ENCODE results near the gene DEFB129. TPM values are rescaled to one million over a fixed set of nuclear protein-coding genes. Genes with fewer than 3 reads are reported as not detected.

The DEFB129 gene
- not detected for total RNA-seq
- polyA plus RNA-seq (ENCODE audit: insufficient read depth, low read depth, low replicate concordance), result not detected
- long read RNA-seq, donor 1, result 0 reads
- long read RNA-seq, donor 2, result 0 reads

- Histone ChIP-seq H3K27me3 (no peaks in the 10 kb centered on the region), H3K27ac (no peak within 1 kb of the TSS), H3K4me1 (no peaks in the 10 kb centered on the region), H3K9me3 (no peaks in the 10 kb centered on the region), H3K36me3 (ENCODE audit: low read depth, missing control alignments) (no peaks in the 10 kb centered on the region), H3K4me3 (no peak within 1 kb of the TSS)
- TF ChIP-seq POLR2A (IDR thresholded peaks at IDR 0.05) (no peak), CTCF (IDR thresholded peaks at IDR 0.05) (no peak)
- DNase-seq, result no peak
- intact Hi-C loops (cut with DNase I; ENCODE audit: low total_unique reads), result no loop called here
- 83 to 93% methylated on average over 3 of the region's 3 CpGs for WGBS, 2 donors
Observed at GRCh38 chr20:226958-227357, at the start of gene DEFB129. Gene DEFB129 (plus strand): TSS chr20:227258. CDS start chr20:227289, 31 bp downstream.

GRCh38 chr20:184288-184687, 42.8 kb upstream of the DEFB129 start:
- no peak for DNase-seq
- no peaks in the 10 kb centered on the region for H3K27me3 ChIP-seq
- 44 to 59% methylated on average over 2 of the region's 2 CpGs for WGBS, 2 donors
- intact Hi-C loops (cut with DNase I; ENCODE audit: low total_unique reads), result no loop called here
- no peaks in the 10 kb centered on the region for H3K36me3 ChIP-seq (ENCODE audit: low read depth, missing control alignments)
- H3K4me3 ChIP-seq, result no peak overlapping the region
- H3K27ac ChIP-seq, result no peak overlapping the region
- no peaks in the 10 kb centered on the region for H3K4me1 ChIP-seq
- H3K9me3 ChIP-seq, result no peaks in the 10 kb centered on the region
- TF ChIP-seq CTCF (IDR thresholded peaks at IDR 0.05) (no peak), POLR2A (IDR thresholded peaks at IDR 0.05) (no peak)

- intact Hi-C loops (cut with DNase I; ENCODE audit: low total_unique reads), result no loop called here
- 47 to 55% methylated on average over 2 of the region's 2 CpGs for WGBS, 2 donors
- H3K36me3 ChIP-seq (ENCODE audit: low read depth, missing control alignments), result no peaks in the 10 kb centered on the region
- H3K4me3 ChIP-seq, result no peak overlapping the region
- no peaks in the 10 kb centered on the region for H3K27me3 ChIP-seq
- no peak overlapping the region for H3K27ac ChIP-seq
- H3K4me1 ChIP-seq, result no peaks in the 10 kb centered on the region
- DNase-seq, result no peak
- no peak for TF ChIP-seq CTCF (IDR thresholded peaks at IDR 0.05)
- no peak for TF ChIP-seq POLR2A (IDR thresholded peaks at IDR 0.05)
- H3K9me3 ChIP-seq, result no peaks in the 10 kb centered on the region
Observed at GRCh38 chr20:187733-188132, 39.3 kb upstream of the DEFB129 start.

- H3K9me3 ChIP-seq, result no peaks in the 10 kb centered on the region
- H3K4me1 ChIP-seq, result no peaks in the 10 kb centered on the region
- no peaks in the 10 kb centered on the region for H3K36me3 ChIP-seq (ENCODE audit: low read depth, missing control alignments)
- DNase-seq, result no peak
- TF ChIP-seq POLR2A (IDR thresholded peaks at IDR 0.05) (no peak), CTCF (IDR thresholded peaks at IDR 0.05) (no peak)
- no peaks in the 10 kb centered on the region for H3K27me3 ChIP-seq
- WGBS, 2 donors, result 57 to 59% methylated on average over 7 of the region's 7 CpGs
- no peak within 1 kb of the TSS for H3K4me3 ChIP-seq
- intact Hi-C loops (cut with DNase I; ENCODE audit: low total_unique reads), result no loop called here
- H3K27ac ChIP-seq, result no peak within 1 kb of the TSS
Observed at GRCh38 chr20:189611-190010, 37.4 kb upstream of the DEFB129 start, which contains the start of gene DEFB128. Gene DEFB128 (minus strand): TSS chr20:189711. CDS start chr20:189623, 88 bp downstream.

- Histone ChIP-seq H3K9me3 (no peaks in the 10 kb centered on the region), H3K36me3 (ENCODE audit: low read depth, missing control alignments) (no peaks in the 10 kb centered on the region), H3K27me3 (no peaks in the 10 kb centered on the region), H3K4me1 (no peaks in the 10 kb centered on the region), H3K4me3 (no peak overlapping the region), H3K27ac (no peak overlapping the region)
- TF ChIP-seq POLR2A (IDR thresholded peaks at IDR 0.05) (no peak), CTCF (IDR thresholded peaks at IDR 0.05) (no peak)
- 93 to 96% methylated on average over 1 of the region's 1 CpG for WGBS, 2 donors
- no peak for DNase-seq
- intact Hi-C loops (cut with DNase I; ENCODE audit: low total_unique reads), result no loop called here
Observed at GRCh38 chr20:198225-198624, 28.8 kb upstream of the DEFB129 start.
